ENCODE data around the gene AJAP1. TPM values are rescaled to one million over a fixed set of nuclear protein-coding genes. Genes with fewer than 3 reads are reported as not detected.

Gene AJAP1
- total RNA-seq, 8 experiments from 2014 or later, result 0.10 to 5.4 (median 2.8) TPM; not detected in 1

DNA sequence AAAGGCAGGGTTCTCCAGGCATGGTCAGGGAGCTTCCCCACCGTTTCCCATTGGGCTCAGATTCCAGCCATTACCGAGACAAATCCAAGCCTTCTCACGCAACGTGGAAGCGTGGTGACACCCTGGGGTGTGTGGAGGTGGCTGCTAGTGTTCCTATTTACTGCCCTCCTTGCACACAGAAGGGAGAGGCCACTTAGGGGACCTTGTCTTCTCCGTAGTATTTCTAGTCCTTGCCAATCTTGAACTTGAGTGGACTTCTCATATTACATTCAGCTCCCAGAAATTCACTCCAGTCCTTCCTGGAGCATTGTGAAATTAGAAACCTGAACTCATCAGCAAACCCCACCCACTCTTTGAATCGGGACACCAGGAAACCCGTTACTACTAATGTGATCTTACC is 131.6 kb downstream of the AJAP1 start:
- Histone ChIP-seq H3K27ac (no peak overlapping the region), H3K4me3 (no peak overlapping the region), H3K4me1 (replicated peaks in 1 of 2) (no peaks in the 10 kb centered on the region)
- no peak for ATAC-seq (replicated peaks in 6 of 8)
- 23 to 86% (median 74%) methylated on average over 3 to 8 of the region's 8 CpGs; no CpG with 5 or more reads in 3 of the 10 experiments for WGBS, 10 experiments
- in situ Hi-C loops (cut with MboI; ENCODE audit: low pct_unique_long_range_greater_than_20kb in 2 of 9, low sequenced_read_pairs in 9 of 9, unreplicated experiment in 9 of 9), result no loop called here

DNA sequence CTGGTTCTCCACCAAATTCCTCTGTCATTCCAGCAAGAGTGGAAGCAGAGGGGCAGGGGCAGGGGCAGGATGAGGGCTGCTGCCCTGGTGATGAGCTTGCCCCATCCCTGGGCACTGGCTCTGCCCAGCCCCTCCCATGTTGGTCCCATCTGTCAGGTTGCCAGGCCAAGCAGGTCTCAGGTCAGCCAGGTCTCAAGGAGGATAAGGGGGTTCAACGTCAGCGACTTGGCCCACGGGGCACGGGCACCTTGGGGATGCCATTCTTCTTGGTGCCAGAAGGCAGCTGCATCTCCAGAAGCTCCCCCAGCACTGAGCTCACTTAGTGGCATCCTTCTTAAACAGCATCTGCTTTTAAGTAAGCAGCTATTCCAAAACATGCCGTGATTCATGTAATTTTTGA is 133.1 kb downstream of the AJAP1 start:
- Histone ChIP-seq H3K27ac (no peak overlapping the region), H3K4me1 (replicated peaks in 1 of 2) (no peaks in the 10 kb centered on the region), H3K4me3 (no peak overlapping the region)
- in situ Hi-C loops (cut with MboI; ENCODE audit: low pct_unique_long_range_greater_than_20kb in 2 of 9, low sequenced_read_pairs in 9 of 9, unreplicated experiment in 9 of 9), result no loop called here
- WGBS, 10 experiments, result 0 to 100% (median 80%) methylated on average over 1 to 5 of the region's 5 CpGs; no CpG with 5 or more reads in 3 of the 10 experiments
- no peak for ATAC-seq (replicated peaks in 6 of 8)

DNA sequence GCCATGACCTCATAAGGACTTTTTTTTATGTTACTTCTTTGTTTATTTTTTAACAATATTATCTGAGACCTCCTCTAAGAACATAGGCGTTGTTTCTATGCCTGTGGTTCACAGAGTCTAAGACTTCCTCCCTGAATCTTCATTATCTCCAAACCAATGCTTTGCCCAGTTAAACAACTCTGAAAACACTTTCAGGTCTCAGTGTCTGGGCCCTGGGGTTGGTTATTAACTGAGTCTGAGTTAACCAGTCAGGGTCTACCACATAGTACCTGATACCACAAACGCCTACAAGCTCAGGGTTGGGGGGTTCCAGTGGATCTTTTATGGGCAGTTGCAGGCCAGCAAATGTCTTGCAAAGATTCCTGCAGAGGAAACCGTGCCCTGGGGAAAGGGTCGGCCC is 138.2 kb downstream of the AJAP1 start:
- 0 to 84% (median 40%) methylated on average over 1 to 4 of the region's 4 CpGs; no CpG with 5 or more reads in 1 of the 10 experiments for WGBS, 10 experiments
- no peak for ATAC-seq (replicated peaks in 6 of 8)
- H3K4me3 ChIP-seq, result no peak overlapping the region
- no peak overlapping the region for H3K27ac ChIP-seq
- peaks cover 0 to 5% of the 10 kb centered on the region in 2 donors for H3K4me1 ChIP-seq (replicated peaks in 1 of 2)
- in situ Hi-C loops (cut with MboI; ENCODE audit: low pct_unique_long_range_greater_than_20kb in 2 of 9, low sequenced_read_pairs in 9 of 9, unreplicated experiment in 9 of 9), result no loop called here

DNA sequence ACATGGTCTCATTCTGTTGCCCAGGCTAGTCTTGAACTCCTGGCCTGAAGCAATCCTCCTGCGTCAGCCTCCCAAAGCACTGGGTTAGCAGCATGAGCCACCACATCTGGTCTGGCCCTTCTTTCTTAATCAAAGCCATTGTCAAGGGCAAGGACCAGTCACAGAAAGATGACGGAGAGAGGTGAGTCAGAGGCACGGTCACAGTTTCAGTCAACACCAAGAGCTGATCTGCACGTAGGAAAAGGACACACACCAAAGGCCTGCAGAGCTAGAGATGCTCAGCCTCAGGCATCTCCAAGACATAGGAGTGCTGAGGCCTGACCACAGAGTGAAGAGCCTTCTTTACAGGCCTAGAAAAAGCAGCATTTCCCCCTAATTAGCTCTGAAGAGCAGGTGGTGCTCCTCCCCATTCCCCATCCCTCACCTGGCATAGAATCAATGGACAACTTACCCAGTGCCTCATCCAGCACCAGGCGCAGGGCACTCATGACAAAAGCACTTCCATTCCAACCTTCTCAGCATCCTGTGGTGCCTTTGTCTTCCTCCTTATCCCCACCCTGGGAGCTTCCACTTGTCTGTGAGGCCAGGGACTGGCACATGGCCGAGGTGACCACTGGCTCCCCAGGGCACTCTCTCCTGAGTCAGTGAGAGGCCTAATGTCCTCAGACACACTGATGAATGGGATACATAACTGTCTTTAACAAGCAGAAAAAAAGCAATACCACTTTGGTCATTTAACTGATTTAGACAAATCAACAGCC is 139.8 kb downstream of the AJAP1 start:
- H3K4me3 ChIP-seq, result no peak overlapping the region
- no peak overlapping the region for H3K27ac ChIP-seq
- ATAC-seq (replicated peaks in 6 of 8), result peak in 1 of 8 experiments; percentile 24
- peaks cover 0 to 5% of the 10 kb centered on the region in 2 donors for H3K4me1 ChIP-seq (replicated peaks in 1 of 2)
- in situ Hi-C loops (cut with MboI; ENCODE audit: low pct_unique_long_range_greater_than_20kb in 2 of 9, low sequenced_read_pairs in 9 of 9, unreplicated experiment in 9 of 9), result no loop called here
- WGBS, 10 experiments, result 0 to 88% (median 44%) methylated on average over 1 to 5 of the region's 6 CpGs; no CpG with 5 or more reads in 2 of the 10 experiments

DNA sequence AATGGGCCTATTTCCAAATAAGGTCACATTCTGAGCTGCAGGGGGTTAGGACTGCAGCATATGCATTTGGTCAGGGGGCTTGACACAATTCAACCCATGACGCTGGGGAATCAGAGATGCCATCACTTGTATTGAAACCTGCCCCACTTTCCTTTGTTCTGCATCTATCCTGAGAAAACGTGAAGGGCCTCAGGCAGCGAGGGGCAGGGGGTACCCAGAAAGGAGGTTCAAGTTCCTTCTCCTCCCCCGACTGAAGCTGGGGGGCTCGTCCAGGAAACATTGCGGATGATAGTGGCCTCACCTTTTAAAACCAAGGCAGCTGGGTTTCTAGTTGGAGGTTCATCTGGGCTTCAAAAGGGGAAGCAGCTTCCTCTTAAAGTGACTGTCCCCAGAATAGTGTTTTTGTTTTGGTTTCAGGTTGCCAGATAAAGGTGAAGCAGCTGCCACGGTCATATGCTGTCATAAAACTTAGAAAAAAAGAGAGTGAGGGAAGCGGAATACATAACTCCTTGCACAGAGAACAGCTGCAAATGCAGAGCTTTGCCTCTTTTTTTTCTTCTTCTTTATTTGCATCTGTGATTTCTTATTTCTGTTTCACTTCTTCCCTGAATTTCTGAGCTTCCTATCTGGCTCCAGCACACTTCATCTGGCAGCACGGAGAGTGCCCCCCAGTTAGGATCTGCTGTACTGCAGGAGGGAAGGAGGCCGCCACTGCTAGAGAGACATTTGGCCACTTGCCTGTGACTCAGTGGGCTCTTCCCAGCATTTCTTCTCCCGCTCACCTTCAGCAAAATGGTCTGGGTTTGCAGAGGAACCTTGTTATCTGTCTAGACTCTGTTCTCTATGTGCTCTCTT is 142.0 kb downstream of the AJAP1 start:
- Histone ChIP-seq H3K27ac (no peak overlapping the region), H3K4me1 (replicated peaks in 1 of 2) (peaks cover 0 to 5% of the 10 kb centered on the region in 2 donors), H3K4me3 (no peak overlapping the region)
- no peak for ATAC-seq (replicated peaks in 6 of 8)
- 11 to 81% (median 42%) methylated on average over 1 to 11 of the region's 11 CpGs for WGBS, 10 experiments
- in situ Hi-C loops (cut with MboI; ENCODE audit: low pct_unique_long_range_greater_than_20kb in 2 of 9, low sequenced_read_pairs in 9 of 9, unreplicated experiment in 9 of 9), result no loop called here

DNA sequence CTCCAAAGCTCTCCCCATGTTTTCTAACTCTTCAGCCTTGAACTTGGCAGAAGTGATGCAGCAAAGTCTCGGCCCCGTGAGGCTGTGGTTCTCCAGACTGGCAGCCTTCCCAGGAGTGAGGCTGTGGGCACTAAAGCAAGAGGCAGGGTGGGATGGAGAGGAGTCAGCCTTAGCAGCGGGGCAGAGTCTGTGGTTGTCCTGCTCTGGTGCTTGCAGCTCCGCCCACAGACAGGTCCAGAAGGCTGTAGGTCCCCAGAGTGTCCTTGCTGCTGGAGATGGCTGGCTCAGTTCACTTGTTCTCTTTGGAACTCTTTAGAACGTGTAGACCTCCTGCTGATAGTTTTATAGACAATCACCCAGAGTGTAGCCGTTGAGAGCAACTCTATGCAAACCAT is 142.6 kb downstream of the AJAP1 start:
- no peak for ATAC-seq (replicated peaks in 6 of 8)
- H3K27ac ChIP-seq, result no peak overlapping the region

DNA sequence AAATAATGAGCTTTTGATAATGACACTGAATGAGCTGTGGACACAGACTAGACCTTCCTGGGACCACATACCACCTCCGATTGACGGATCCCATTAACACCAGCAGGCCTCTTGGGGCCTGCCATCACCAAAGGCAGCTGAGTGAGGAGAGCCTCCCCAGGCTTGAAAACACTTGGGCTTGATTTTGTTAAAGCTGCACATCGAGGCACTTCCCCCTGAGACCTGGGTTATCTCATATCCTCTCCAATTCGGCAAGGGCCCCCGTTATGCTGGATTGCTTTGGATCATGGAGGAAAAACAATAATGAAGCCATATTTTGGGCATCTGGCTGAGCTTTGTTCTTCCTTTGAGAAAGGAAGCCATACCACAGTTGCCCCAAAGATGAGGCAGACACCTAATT is 143.0 kb downstream of the AJAP1 start:
- 22 to 78% (median 70%) methylated on average over 4 to 5 of the region's 5 CpGs; no CpG with 5 or more reads in 4 of the 10 experiments for whole genome bisulfite sequencing, 10 experiments
- H3K4me1 ChIP-seq (replicated peaks in 1 of 2), result peaks cover 0 to 5% of the 10 kb centered on the region in 2 donors
- in situ Hi-C loops (cut with MboI; ENCODE audit: low pct_unique_long_range_greater_than_20kb in 2 of 9, low sequenced_read_pairs in 9 of 9, unreplicated experiment in 9 of 9), result no loop called here
- no peak overlapping the region for H3K27ac ChIP-seq
- ATAC-seq (replicated peaks in 6 of 8), result no peak
- no peak overlapping the region for H3K4me3 ChIP-seq

More for the DNA sequence above, 142.6 kb downstream of the AJAP1 start:
- WGBS, 10 experiments, result 0 to 50% (median 27%) methylated on average over 1 to 5 of the region's 6 CpGs; no CpG with 5 or more reads in 4 of the 10 experiments
- Histone ChIP-seq H3K4me1 (replicated peaks in 1 of 2) (peaks cover 0 to 5% of the 10 kb centered on the region in 2 donors), H3K4me3 (no peak overlapping the region)
- in situ Hi-C loops (cut with MboI; ENCODE audit: low pct_unique_long_range_greater_than_20kb in 2 of 9, low sequenced_read_pairs in 9 of 9, unreplicated experiment in 9 of 9), result no loop called here

DNA sequence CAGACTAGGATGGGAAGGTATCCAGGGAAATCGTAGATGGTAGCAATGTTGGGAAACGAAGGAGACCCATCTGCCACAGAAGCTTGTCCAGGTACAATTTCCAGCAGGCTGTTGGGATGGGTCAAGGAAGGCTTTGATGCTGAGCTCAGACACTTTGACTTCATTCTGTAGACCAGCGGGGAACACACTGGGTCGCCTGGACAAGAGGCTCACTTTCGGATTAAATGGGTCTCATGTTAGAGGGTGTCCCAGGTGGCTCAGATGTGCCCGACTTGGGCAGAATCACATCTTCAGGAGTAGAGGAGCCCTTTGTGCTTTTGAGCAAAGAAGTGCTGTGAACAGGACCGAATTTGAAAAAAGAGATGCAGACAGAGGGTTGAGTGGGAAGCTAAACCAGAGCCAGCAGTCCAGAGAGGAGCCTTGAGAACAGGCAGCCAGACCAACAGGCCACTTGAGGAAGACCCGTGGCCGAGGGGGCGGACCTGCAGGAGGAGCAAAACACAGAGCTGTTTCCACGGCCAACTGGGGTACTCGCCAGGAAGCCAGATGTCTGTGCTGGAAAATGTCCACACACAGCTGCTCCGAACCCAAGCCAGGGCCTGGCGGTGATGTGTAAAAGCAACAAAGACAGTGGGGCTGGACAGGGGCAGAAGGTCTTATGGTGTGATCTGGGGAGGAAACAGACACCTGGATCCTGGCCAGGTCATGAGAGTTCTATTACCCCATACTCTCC is 146.9 kb downstream of the AJAP1 start:
- H3K27ac ChIP-seq, result no peak overlapping the region
- in situ Hi-C loops (cut with MboI; ENCODE audit: low pct_unique_long_range_greater_than_20kb in 2 of 9, low sequenced_read_pairs in 9 of 9, unreplicated experiment in 9 of 9), result loop anchor here in 2 of 9 experiments (25.0 kb wide), 2 partner anchors 139 to 889 kb away; partner anchors contain the start of genes AJAP1 (in 1 of the 2) and C1orf174 (in 1 of the 2)
- H3K4me1 ChIP-seq (replicated peaks in 1 of 2), result no peaks in the 10 kb centered on the region
- WGBS, 10 experiments, result 0 to 72% (median 59%) methylated on average over 2 to 14 of the region's 14 CpGs; no CpG with 5 or more reads in 2 of the 10 experiments
- H3K4me3 ChIP-seq, result no peak overlapping the region
- ATAC-seq (replicated peaks in 6 of 8), result peak in 1 of 8 experiments; percentile 67

DNA sequence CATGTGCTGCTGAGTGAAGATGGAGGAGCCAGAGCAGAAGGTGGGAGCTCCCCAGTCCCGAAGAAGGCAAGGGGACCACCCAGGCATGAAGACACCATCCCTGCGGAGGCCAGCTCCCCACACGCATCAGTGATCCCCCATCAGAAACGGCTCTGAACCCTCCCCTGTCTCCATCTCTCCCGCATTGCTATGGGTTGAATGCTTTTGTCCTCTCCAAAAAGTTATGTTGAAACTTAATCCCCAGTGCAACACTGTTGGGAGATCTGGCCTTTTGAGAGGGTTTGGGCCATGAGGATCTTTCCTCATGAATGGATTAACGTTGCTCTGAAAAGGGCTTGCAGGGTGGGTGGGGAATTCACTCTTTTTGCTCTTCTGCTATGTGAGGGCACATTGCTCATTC is 147.6 kb downstream of the AJAP1 start:
- H3K4me1 ChIP-seq (replicated peaks in 1 of 2), result no peaks in the 10 kb centered on the region
- H3K4me3 ChIP-seq, result no peak overlapping the region
- WGBS, 10 experiments, result 0 to 85% (median 42%) methylated on average over 1 to 6 of the region's 6 CpGs; no CpG with 5 or more reads in 3 of the 10 experiments
- in situ Hi-C loops (cut with MboI; ENCODE audit: low pct_unique_long_range_greater_than_20kb in 2 of 9, low sequenced_read_pairs in 9 of 9, unreplicated experiment in 9 of 9), result loop anchor here in 2 of 9 experiments (25.0 kb wide), 2 partner anchors 140 to 890 kb away; partner anchors contain the start of genes AJAP1 (in 1 of the 2) and C1orf174 (in 1 of the 2)
- no peak for ATAC-seq (replicated peaks in 6 of 8)
- no peak overlapping the region for H3K27ac ChIP-seq

DNA sequence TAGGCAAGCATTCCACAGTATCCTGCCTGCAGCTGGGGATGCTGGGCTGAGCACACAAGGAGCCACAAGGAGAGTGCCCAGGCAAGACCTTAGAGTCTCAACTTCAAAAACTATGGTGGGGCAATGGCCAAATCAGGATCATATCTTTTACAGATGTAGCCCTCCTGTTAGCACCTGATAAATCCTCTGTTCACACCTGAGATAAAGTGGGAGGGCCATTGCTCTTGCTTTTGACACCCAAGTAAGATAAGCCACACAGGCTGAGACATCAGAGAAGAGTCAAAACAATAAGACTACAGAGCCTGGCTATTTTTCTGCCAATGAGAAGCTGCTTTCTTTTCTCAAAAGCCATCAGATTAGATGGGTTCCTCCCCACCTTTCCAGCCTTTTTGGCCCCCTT is 148.9 kb downstream of the AJAP1 start:
- Histone ChIP-seq H3K4me1 (replicated peaks in 1 of 2) (no peaks in the 10 kb centered on the region), H3K4me3 (no peak overlapping the region), H3K27ac (no peak overlapping the region)
- in situ Hi-C loops (cut with MboI; ENCODE audit: low pct_unique_long_range_greater_than_20kb in 2 of 9, low sequenced_read_pairs in 9 of 9, unreplicated experiment in 9 of 9), result loop anchor here in 2 of 9 experiments (25.0 kb wide), 2 partner anchors 141 to 891 kb away; partner anchors contain the start of genes AJAP1 (in 1 of the 2) and C1orf174 (in 1 of the 2)
- no peak for ATAC-seq (replicated peaks in 6 of 8)

DNA sequence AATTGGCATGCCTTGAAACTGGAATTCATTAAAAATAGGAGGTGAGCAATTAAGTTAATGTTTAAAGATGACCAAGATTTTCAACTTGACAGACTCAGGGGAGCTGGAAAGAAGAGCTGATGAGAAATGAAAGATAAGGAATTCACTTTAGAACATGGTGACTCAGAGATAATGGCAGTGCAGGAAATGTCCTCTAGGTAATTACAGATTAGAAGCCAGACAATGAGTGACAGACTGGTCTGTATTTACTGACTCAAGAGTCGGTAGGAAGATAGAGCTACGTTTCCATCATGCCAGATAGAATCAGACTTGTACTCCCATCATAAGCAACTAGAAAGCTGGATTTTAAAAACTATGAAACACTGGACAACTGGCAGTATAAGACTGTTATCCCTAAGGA is 151.6 kb downstream of the AJAP1 start:
- in situ Hi-C loops (cut with MboI; ENCODE audit: low pct_unique_long_range_greater_than_20kb in 2 of 9, low sequenced_read_pairs in 9 of 9, unreplicated experiment in 9 of 9), result loop anchor here in 2 of 9 experiments (25.0 kb wide), 2 partner anchors 144 to 894 kb away; partner anchors contain the start of genes AJAP1 (in 1 of the 2) and C1orf174 (in 1 of the 2)
- WGBS, 10 experiments, result 21 to 81% (median 45%) methylated on average over 2 of the region's 2 CpGs
- no peak overlapping the region for H3K4me3 ChIP-seq

DNA sequence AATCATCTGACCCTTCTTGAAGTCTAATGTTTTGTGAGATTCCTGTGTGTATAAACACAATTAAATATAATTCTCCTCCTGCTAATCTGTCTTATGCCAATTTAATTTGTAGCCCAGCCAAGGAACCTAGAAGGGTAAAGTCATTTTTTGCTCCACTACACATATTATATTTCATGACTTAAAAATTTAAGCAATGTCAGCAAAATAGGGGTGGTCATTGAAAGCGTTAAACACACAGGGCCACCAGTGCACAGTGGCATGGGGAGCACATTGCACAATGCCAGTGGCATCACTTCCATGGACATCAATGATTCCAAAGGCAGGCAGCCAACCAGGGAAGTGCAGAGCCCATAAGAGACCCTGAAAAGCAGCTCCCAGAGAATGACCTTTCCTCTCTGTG is 166.1 kb downstream of the AJAP1 start:
- H3K27ac ChIP-seq, result no peak overlapping the region

More for the DNA sequence above, 151.6 kb downstream of the AJAP1 start:
- ATAC-seq (replicated peaks in 6 of 8), result no peak
- Histone ChIP-seq H3K27ac (no peak overlapping the region), H3K4me1 (replicated peaks in 1 of 2) (no peaks in the 10 kb centered on the region)

More for the DNA sequence above, 166.1 kb downstream of the AJAP1 start:
- no peak for ATAC-seq (replicated peaks in 6 of 8)
- Histone ChIP-seq H3K4me3 (no peak overlapping the region), H3K4me1 (replicated peaks in 1 of 2) (no peaks in the 10 kb centered on the region)
- 20 to 100% (median 50%) methylated on average over 1 of the region's 1 CpG; no CpG with 5 or more reads in 3 of the 10 experiments for WGBS, 10 experiments
- in situ Hi-C loops (cut with MboI; ENCODE audit: low pct_unique_long_range_greater_than_20kb in 2 of 9, low sequenced_read_pairs in 9 of 9, unreplicated experiment in 9 of 9), result loop anchor here in 2 of 9 experiments (25.0 kb wide), 2 partner anchors 158 to 908 kb away; partner anchors contain the start of genes AJAP1 (in 1 of the 2) and C1orf174 (in 1 of the 2)
